Thyroid gland (tissue), 4 donors: ENCODE measurements around the gene RXYLT1.
"Not testable (repeated sequence)": the region's sequence is repeated elsewhere in the genome, so short reads cannot be mapped to it uniquely, and the experiment has no call there.

Experiments used
- POLR2A ChIP-seq, 2 donors: fragments of 450-650 bp; IDR thresholded peaks; one replicate each; pipeline ENCODE4 v1.6.1; 2017; ENCODE audit warnings: antibody characterized with exemption in 2 of 2, mild to moderate bottlenecking in 2 of 2, moderate library complexity in 1 of 2
- TF ChIP-seq, protein P1 (sequence below), 6 experiments: fragments of 200-600 bp in 3 of 6; fragments of 450-650 bp in 3 of 6; sonication (generic) in 3 of 6; IDR thresholded peaks; one replicate each; pipeline ENCODE4 v1.5.1; 2016 to 2019; ENCODE audit warnings: antibody characterized with exemption in 6 of 6, mild to moderate bottlenecking in 2 of 6, inconsistent platforms in 1 of 6, moderate library complexity in 1 of 6

DNA sequence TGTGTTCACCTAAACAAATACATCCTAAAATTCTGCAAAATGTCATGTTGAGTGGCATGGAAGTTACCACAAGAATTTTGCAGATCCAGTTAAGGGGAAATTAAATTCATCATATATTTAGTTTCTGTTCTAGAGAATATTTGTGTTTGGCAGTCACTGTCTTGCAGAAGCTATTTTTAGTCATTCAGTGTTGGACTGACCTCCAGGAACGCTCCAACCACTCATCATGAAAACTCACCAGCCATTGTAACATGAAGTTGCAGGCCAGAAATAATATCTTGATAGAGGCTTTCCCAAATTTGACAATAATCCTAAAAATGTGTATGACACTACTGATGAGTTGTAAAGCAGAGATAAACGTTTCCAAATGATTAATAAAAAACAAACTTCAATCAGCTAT lies 35.6 kb upstream of the RXYLT1 start:
- TF ChIP-seq, protein P1, sequence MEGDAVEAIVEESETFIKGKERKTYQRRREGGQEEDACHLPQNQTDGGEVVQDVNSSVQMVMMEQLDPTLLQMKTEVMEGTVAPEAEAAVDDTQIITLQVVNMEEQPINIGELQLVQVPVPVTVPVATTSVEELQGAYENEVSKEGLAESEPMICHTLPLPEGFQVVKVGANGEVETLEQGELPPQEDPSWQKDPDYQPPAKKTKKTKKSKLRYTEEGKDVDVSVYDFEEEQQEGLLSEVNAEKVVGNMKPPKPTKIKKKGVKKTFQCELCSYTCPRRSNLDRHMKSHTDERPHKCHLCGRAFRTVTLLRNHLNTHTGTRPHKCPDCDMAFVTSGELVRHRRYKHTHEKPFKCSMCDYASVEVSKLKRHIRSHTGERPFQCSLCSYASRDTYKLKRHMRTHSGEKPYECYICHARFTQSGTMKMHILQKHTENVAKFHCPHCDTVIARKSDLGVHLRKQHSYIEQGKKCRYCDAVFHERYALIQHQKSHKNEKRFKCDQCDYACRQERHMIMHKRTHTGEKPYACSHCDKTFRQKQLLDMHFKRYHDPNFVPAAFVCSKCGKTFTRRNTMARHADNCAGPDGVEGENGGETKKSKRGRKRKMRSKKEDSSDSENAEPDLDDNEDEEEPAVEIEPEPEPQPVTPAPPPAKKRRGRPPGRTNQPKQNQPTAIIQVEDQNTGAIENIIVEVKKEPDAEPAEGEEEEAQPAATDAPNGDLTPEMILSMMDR (IDR thresholded peaks at IDR 0.05), result not testable (repeated sequence)
- TF ChIP-seq POLR2A (IDR thresholded peaks at IDR 0.05), result not testable (repeated sequence)
